Stimulated activated naive CD8-positive, alpha-beta T cell treated with anti-CD3 and anti-CD28 coated beads, Interleukin-15, amount 100 ng/mL, for 72 hours (primary cell): ENCODE data around the gene MTG1.
A peak's percentile ranks its signal among the peaks of the same experiment; 100 is the strongest.

Experiments
- ATAC-seq: fragments of 150-1000 bp; cut with Tn5 transposase; 2 replicates; pipeline ENCODE4 v1.10.0; 2021; ENCODE audit warnings: mild to moderate bottlenecking, moderate library complexity
- DNase-seq, 2 donors: peaks; one replicate each; pipeline ENCODE4 v3.0.0; 2021 to 2022
- H3K27ac Mint-ChIP-seq, 2 donors: one replicate each; pipeline ENCODE4 v1.8.0; 2022; ENCODE audit warnings: mild to moderate bottlenecking in 2 of 2, mixed read lengths in 2 of 2, moderate library complexity in 2 of 2
- H3K27me3 Mint-ChIP-seq: one replicate; pipeline ENCODE4 v1.8.0; 2022; ENCODE audit warnings: mixed read lengths
- H3K4me1 Mint-ChIP-seq: one replicate; pipeline ENCODE4 v1.8.0; 2022; ENCODE audit warnings: mild to moderate bottlenecking, mixed read lengths
- H3K4me3 Mint-ChIP-seq, 2 donors: one replicate each; pipeline ENCODE4 v1.8.0; 2022; ENCODE audit warnings: mild to moderate bottlenecking in 2 of 2, mixed read lengths in 2 of 2, moderate library complexity in 1 of 2
- H3K9me3 Mint-ChIP-seq, 2 donors: one replicate each; pipeline ENCODE4 v1.8.0; 2022; ENCODE audit warnings: mixed read lengths in 2 of 2

MTG1 gene

DNA sequence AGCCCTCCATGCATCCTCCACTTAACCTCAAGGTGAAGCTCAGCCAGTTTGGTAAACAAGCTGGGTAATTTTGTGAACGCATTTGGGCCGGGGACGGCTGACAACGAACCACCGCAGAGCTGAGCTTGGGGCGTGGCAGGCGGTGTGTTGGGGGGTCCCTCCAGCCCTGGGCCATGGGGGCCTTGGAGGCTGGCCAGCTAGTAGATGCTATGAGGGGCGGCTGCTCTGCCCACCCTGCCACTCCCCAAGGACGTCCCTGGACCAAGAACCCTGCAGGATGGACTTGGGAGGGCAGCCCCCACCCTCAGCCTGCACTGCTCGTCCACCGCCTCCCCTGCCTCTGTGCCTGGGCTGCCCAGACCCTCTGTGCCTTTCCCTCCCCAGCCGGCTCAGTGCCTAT lies 47.8 kb downstream of the MTG1 start:
- no peak for DNase-seq
- H3K9me3 Mint-ChIP-seq: peaks cover 3 to 17% of the 10 kb centered on the region in 2 donors
- ATAC-seq: no peak
- H3K4me3 Mint-ChIP-seq: peak overlapping the region in 1 of 2 donors; percentile 48
- peaks cover 33% of the 10 kb centered on the region for H3K27me3 Mint-ChIP-seq
- H3K4me1 Mint-ChIP-seq: peaks cover 28% of the 10 kb centered on the region
- H3K27ac Mint-ChIP-seq: no peak overlapping the region

DNA sequence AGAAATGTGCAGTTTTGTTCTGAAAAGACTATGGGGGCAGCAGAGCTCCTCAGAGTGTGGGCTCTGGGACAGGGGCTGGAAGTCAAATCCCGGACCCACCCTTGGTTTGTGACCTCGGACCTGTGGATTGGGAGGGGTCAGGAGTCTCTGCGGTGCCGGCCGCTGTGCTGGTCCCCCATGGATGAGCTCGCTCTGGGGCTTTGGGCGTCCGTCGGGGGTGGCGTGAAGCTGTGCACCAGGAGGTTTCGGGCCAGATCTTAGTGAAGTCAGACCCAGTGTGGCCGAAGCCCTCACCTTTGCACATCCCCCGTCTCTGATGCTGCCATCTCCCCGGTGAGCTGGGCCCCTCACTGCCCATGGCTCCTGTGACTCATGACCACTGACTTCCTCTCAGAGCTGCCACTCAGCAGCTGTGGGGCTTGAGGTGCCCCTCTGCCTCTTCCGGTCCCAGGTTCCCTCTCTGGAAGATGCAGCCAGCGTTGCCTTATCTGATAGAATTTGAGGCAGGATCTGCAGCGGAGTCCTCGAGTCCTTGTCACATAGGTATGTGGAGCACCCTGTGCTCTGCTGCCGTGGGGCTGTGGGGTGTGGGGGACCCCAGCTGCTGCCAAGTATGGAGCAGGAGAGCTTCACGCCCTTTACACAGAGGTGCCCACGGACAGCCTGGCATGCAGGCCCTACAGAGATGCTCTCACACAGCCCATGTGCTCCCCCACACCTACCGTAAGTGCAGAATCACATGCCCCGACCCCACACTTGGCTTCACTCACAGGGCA lies 48.4 kb downstream of the MTG1 start:
- peak overlapping the region in 1 of 2 donors; percentile 68 for H3K27ac Mint-ChIP-seq
- peaks cover 29% of the 10 kb centered on the region for H3K27me3 Mint-ChIP-seq
- ATAC-seq: peak; percentile 83
- H3K4me3 Mint-ChIP-seq: peak overlapping the region; percentile 19 to 48
- DNase-seq: peak in 1 of 2 donors; percentile 46
- H3K4me1 Mint-ChIP-seq: peaks cover 28% of the 10 kb centered on the region
- peaks cover 7 to 23% of the 10 kb centered on the region in 2 donors for H3K9me3 Mint-ChIP-seq

DNA sequence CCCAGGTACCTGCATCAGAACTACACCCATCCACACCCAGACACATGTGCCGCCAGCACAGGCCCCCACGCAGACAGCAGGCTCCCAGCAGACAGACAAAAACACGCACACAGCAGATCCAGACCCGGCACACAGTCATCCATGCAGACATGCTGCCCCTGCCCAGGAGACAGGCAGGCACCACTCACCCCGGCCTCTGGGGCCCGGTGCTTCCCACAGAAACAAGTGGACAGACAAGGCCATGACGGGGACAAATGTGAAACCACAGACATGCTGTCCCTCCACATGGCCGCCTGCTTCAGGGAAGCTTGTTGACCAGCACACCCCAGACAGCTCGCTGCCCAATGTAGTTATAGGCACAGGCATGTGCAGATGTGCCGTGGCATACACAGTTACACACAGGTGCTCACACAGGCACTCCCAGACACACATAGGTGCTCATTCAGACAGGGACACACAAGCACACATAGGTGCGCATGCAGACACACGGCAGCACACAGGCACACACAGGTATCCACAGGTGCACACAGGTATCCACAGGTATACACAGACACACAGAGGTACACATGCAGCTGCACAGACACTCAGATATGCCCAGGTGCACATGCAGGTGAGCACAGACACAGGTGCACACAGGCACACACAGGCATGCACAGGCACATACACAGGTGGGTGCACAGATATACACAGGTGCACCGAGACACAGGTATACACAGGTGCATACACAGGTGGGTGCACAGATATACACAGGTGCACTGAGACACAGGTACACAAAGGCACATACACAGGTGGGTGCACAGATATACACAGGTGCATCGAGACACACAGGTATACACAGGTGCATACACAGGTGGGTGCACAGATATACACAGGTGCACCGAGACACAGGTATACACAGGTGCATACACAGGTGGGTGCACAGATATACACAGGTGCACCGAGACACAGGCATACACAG lies 49.3 kb downstream of the MTG1 start:
- peak overlapping the region in 1 of 2 donors; percentile 48 for H3K4me3 Mint-ChIP-seq
- peaks cover 24% of the 10 kb centered on the region for H3K4me1 Mint-ChIP-seq
- peaks cover 27% of the 10 kb centered on the region for H3K27me3 Mint-ChIP-seq
- peak overlapping the region in 1 of 2 donors; percentile 68 for H3K27ac Mint-ChIP-seq
- DNase-seq (no peak), ATAC-seq (no peak)
- H3K9me3 Mint-ChIP-seq: peaks cover 14 to 31% of the 10 kb centered on the region in 2 donors

DNA sequence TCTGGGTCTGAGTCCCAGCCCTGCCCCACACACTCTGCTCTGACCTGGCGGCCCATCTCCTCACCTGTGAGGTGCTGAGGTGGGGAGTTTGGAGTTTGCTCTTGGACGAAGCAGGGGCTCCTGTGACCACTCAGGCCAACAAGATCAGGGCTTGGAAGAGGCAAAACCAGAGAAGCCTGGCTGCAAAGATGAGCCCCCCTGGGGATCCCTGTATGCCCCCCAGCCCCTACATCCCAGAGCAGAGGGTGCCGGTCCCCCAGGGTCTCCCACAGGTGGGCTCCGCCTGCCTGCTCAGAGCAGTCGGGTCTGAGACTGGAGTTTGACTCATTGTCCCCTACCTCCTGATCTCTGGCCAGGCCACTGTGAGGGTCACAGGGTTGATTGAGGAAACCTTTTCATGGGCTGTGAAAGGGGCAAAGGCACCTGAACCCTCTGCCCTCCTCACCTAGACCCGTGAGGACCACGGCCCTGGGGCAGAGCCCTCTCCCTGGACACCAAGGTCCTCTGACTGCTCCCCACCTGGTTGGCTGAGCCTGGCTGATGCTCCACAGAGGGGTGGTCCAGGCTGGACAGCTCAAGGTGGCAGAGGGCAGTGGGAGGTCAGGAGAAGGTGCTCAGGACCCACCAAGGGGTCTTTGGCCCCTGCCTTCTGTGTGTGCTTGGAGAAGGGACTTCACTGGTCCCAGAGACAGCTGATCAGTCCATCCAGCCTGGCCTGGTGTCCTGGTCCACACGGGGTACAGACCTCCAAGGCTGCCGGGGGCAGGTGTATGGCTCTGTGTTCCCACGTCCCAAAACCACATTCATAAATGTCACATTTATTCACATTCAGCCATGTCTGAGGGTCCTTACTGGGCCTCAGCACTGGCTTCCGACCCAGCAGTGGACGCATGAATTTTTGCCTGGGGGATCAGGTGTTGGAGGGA lies 50.6 kb downstream of the MTG1 start:
- Mint-ChIP-seq H3K9me3 (peaks cover 20 to 44% of the 10 kb centered on the region in 2 donors), H3K4me3 (no peak overlapping the region), H3K27ac (no peak overlapping the region), H3K27me3 (peaks cover 27% of the 10 kb centered on the region), H3K4me1 (peaks cover 17% of the 10 kb centered on the region)
- no peak for DNase-seq
- ATAC-seq: no peak

DNA sequence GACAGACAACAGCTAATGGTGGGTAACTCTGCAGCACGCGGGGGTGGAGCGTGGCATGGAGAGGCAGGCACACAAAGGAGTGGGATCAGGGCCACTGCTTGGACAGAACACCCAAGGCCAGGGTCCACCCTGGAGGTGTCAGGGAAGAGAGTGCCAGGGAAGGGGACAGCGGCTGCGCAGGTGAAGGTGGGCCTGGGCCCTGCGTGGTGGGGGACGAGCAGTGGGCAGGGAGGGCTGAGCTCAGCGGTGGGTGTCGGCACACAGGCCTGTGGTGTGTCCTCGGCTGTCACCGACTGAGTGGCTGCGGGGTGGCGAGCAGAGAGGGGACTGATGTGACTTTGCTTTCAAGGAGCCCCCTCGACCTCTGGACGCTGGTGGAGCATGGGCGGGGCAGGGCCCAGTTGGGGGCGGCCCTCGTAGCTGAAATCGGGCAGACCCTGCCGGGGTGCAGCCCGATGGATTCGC lies 51.3 kb downstream of the MTG1 start:
- Mint-ChIP-seq H3K4me1 (peaks cover 17% of the 10 kb centered on the region), H3K27ac (no peak overlapping the region), H3K27me3 (peaks cover 27% of the 10 kb centered on the region), H3K4me3 (no peak overlapping the region), H3K9me3 (peaks cover 20 to 46% of the 10 kb centered on the region in 2 donors)
- DNase-seq: no peak
- no peak for ATAC-seq

DNA sequence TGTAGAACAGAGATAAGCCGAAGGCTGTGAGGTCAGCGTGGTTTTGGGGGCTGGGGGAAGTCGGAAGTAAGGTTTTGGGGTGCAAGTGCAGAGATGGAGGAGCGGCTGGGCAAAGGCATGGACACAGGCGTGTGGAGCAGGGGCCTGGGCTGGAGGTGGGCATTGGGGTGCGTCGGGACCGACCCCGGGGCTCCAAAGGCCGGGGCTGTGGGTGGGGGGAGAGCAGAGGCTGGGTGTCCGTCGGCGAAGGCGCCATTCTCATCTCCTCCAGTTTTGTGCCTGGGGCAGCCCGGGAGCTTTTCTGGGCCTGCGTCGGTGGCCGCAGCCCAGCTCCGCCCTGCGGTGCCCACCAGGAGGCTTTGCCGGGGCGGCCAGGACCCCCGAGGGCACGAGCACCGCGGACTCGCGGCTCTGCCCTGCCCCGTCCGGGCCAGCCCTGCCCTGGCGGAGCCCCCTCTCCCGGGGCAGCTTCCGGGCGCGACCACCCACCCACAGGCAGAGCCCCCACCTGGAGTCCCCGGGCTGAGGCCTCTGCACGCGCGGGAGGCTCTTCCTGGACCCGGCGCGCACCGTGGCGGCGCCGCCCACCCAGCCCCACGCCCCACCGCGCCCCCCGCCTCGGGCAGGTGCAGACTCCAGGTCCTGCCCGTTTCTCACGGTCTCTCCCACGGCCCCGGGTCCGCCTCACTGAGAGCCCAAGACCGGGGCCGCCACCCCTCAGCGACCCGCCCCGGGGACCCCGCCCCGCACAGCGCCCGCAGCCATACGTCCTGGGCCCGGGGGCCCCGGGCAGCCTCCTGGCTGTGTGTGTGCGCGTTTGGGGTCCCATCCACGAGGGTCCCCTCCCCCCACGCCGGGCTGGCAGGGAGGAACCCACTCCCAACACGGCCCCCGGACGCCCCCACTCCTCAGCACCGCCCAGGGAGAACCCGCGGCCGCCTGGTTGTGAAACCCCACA lies 52.1 kb downstream of the MTG1 start:
- no peak overlapping the region for H3K27ac Mint-ChIP-seq
- H3K4me1 Mint-ChIP-seq: peaks cover 17% of the 10 kb centered on the region
- ATAC-seq (peak; percentile 65), DNase-seq (no peak)
- H3K27me3 Mint-ChIP-seq: peaks cover 27% of the 10 kb centered on the region
- no peak overlapping the region for H3K4me3 Mint-ChIP-seq
- peaks cover 20 to 46% of the 10 kb centered on the region in 2 donors for H3K9me3 Mint-ChIP-seq

DNA sequence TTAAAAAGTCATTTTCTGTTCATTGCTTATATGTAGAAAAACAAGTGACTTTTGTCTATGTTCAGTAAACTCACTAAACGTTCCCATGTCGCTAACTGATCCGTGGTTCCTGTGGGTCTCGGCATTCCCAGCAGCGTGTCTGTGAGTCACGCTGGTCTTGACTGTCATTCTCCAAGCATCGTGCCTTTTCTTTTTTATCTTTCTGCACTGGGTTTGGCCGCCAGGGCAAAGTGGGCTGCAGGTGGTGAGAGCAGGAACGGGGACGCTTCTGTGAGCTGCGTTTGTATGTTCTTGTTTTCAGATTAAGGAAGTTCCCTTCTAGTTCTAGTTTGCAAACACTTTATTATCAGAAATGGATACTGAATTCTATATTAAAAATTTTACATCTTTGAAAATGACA lies 53.0 kb downstream of the MTG1 start:
- no peak for ATAC-seq
- no peak overlapping the region for H3K27ac Mint-ChIP-seq

DNA sequence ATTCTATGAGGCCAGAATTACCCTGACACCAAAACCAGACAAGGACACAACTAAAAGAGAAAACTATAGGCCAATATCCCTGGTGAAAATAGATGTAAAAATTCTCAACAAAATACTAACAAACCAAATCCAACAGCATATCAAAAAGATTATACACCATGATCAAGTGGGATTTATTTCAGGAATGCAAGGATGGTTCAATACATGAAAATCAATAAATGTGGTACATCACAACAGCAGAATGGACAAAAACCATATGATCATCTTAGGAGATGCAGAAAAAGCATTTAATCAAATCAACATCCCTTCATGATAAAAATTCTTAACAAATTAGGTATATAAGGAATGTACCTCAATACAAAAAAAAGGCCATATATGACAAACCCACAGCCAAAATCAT lies 54.2 kb downstream of the MTG1 start:
- ATAC-seq: no peak
- H3K4me3 Mint-ChIP-seq: no peak overlapping the region

More for the DNA sequence above, 53.0 kb downstream of the MTG1 start:
- peaks cover 12% of the 10 kb centered on the region for H3K4me1 Mint-ChIP-seq
- no peak for DNase-seq
- H3K4me3 Mint-ChIP-seq: no peak overlapping the region
- peaks cover 27% of the 10 kb centered on the region for H3K27me3 Mint-ChIP-seq
- peaks cover 20 to 46% of the 10 kb centered on the region in 2 donors for H3K9me3 Mint-ChIP-seq

DNA sequence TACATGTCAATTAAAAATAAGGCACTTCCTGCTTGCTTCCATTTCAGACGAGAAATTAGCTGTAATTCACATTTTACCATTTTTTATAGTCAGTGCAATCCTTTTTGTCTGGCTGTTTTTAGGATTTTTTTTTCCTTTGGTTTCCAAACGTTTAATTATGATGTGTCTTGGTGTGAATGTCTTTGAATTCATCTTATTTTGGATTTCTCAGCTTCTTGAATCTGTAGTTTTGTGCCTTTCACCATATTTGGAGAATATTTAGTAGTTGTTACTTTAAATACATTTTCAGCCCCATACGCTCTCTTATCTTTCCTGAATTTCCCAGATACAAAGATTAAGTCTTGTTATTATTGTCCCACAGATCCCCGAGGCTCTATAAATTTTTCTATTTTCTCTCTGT lies 57.4 kb downstream of the MTG1 start:
- no peak overlapping the region for H3K27ac Mint-ChIP-seq
- H3K4me1 Mint-ChIP-seq: no peaks in the 10 kb centered on the region
- DNase-seq (no peak), ATAC-seq (no peak)
- peaks cover 6% of the 10 kb centered on the region for H3K27me3 Mint-ChIP-seq
- H3K9me3 Mint-ChIP-seq: peaks cover 20 to 33% of the 10 kb centered on the region in 2 donors
- no peak overlapping the region for H3K4me3 Mint-ChIP-seq

More for the DNA sequence above, 54.2 kb downstream of the MTG1 start:
- Mint-ChIP-seq H3K4me1 (peaks cover under 1% of the 10 kb centered on the region), H3K27me3 (peaks cover 18% of the 10 kb centered on the region), H3K27ac (no peak overlapping the region), H3K9me3 (peaks cover 20 to 46% of the 10 kb centered on the region in 2 donors)
- DNase-seq: no peak

DNA sequence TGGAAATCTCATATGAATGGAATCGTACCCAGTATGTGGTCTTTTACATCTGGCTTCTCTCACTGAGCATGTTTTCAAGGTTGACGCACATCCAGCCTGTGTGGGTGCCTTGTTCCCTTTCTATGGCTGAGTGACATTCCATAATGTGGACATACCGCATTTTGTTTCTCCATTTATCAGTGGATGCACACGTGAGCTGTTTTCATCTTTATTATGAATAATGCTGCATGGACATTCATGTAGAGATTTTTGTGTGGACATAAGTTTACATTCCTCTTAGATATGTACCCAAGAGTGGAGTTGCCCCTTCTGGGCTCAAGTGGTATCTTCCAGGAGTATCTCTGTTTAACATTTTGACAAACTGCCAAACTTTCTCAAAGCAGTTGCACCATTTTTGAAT lies 58.5 kb downstream of the MTG1 start:
- no peak overlapping the region for H3K4me3 Mint-ChIP-seq
- DNase-seq (no peak), ATAC-seq (no peak)
- H3K4me1 Mint-ChIP-seq: no peaks in the 10 kb centered on the region
- peaks cover 12 to 22% of the 10 kb centered on the region in 2 donors for H3K9me3 Mint-ChIP-seq
- H3K27ac Mint-ChIP-seq: no peak overlapping the region
- no peaks in the 10 kb centered on the region for H3K27me3 Mint-ChIP-seq

DNA sequence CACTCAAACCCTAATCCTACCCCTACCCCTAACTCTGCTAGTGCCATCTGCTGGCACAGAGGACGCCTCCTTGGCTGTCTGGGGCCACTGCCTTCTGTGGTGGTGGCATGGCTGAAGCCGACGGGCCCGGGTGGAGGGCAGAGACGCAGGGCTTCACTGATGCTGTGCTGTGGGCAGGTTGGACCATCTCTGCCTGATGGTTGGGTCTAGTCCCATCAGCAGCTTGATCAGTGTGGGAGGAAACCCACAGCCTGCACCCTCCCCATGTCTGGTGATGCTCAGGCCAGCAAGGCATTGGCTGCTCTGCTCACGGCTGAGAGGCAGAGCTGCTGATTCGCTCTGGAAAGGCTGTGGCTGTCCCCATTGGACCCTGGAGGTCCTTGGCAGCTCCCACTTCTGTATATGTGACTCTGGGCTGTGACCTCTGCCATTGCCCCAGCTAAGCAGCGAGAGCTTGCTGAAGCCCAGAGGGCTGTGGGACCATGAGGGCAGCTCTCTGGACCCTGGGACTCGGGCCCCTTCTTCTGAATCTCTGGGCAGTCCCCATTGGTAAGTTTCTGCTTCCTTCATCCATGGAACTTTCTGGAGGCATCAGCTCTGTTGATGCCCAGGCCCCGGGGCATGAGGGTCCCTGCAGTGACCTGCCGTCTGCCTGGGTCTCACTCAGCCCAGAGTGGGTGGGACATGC lies 59.7 kb downstream of the MTG1 start, which contains the start of gene SCART1:
Gene SCART1, plus strand, starts transcription at position 430 of the 688 bp plus-strand sequence. Its CDS starts 53 bp downstream, at position 483.
- Mint-ChIP-seq H3K27me3 (no peaks in the 10 kb centered on the region), H3K4me1 (no peaks in the 10 kb centered on the region), H3K4me3 (no peak within 1 kb of the TSS), H3K27ac (peak within 1 kb of the TSS in 1 of 2 donors; percentile 63), H3K9me3 (peaks cover 6 to 11% of the 10 kb centered on the region in 2 donors)
- ATAC-seq (peak; percentile 19), DNase-seq (no peak)

DNA sequence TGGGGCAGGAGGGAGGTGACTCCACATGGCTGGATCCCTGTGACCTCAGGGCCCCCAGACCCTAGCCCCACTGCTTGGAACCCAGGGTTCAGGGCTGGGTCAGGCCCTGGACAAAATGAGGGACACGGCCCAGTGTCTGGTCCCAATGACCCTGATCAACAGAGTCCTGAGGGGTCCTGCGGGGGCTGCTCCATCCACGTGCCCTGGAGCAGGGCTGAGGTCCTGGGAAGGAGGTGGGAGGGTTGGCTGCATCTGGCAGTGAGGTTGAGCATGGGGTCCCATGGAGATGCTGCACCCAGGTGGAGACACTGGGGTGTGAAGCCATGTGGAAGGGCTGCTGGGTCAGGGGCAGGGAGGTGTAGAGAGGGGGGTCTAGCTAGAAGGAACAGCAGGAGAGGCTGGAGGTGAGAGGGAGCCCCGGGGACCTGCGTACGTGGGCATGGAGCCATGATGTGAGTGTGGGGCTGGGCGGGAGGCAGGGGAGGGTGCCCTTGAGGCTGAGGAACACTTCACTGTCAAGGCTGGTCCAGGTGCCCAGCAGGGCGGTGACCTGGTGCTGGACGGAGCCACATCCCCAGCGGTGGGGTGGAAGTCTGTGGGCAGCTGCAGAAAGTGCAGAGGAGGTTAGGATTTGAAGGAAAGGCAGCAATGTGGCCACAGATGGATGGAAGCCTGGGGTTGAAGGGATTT lies 60.4 kb downstream of the MTG1 start:
- H3K27ac Mint-ChIP-seq: peak overlapping the region in 1 of 2 donors; percentile 63
- peaks cover 3 to 4% of the 10 kb centered on the region in 2 donors for H3K9me3 Mint-ChIP-seq
- no peaks in the 10 kb centered on the region for H3K4me1 Mint-ChIP-seq
- no peak for DNase-seq
- no peaks in the 10 kb centered on the region for H3K27me3 Mint-ChIP-seq
- peak; percentile 31 for ATAC-seq
- no peak overlapping the region for H3K4me3 Mint-ChIP-seq

DNA sequence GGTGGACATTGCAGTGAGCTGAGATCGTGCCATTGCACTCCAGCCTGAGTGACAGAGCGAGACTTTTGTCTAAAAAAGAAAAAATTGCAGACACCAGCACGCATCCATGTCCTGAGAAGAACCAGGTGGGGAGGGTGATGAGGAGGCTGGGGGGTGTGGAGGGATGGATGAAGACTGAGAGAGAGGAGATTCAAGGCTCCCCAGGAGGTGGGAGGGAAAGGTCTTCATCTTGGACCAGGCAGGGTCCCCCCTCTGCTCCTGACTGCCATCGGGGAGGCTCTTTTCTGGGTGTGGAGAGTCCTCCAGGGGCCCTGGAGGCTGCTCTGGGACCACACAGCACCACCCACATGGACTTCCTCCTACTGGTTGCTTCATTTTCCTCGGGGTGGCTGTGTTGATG lies 61.2 kb downstream of the MTG1 start:
- H3K27ac Mint-ChIP-seq: no peak overlapping the region
- no peaks in the 10 kb centered on the region for H3K9me3 Mint-ChIP-seq
- no peaks in the 10 kb centered on the region for H3K27me3 Mint-ChIP-seq
- no peak for ATAC-seq
- H3K4me3 Mint-ChIP-seq: no peak overlapping the region
- no peaks in the 10 kb centered on the region for H3K4me1 Mint-ChIP-seq
- DNase-seq: no peak
